HG02678 (cell line): Measurements from ENCODE around the gene GALNT6.
"Not testable (repeated sequence)": the region's sequence is repeated elsewhere in the genome, so short reads cannot be mapped to it uniquely, and the experiment has no call there.

Experiments used
- ATAC-seq: cut with Tn5 transposase; IDR thresholded peaks from one replicate; pipeline ENCODE4 v1.9.1; 2021; ENCODE audit warnings: mild to moderate bottlenecking, moderate library complexity; ENCODE audit not compliant: unreplicated experiment

Gene GALNT6

GRCh38 chr12:51358496-51358895, 32.7 kb downstream of the GALNT6 start:
- no peak for ATAC-seq

- no peak for ATAC-seq
Observed at GRCh38 chr12:51357374-51358047, 33.7 kb downstream of the GALNT6 start.

DNA sequence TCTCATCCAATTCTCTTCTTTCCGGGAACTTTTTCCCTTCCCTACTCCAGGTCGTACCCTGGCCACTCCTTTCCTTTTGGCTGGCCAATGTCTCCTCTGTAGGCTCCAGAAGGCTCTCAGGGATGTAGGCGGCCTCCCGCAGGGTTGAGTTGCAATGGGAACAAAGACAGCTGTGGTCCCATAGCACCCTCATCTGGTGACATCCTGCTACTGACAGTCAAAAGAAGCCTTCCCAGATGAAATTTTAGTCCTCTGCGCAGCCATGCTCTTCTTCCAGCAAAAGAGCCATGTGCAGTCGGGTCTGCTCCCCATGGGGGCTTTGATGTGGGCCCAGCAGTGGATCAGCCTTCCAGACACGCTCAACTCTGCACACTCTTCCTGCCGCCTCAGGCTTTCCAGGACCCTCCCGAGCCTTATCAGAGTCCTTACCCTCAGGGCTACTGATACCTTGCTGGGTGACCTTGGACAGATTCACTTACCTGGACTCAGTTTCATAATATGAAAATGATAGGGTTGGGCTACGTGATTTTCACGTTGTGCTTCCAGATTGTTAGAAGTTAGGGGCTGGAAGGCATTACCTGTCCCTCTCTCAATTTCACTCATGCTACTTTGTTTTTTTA, 39.2 kb downstream of the GALNT6 start:
- no peak for ATAC-seq

GRCh38 chr12:51349026-51349425, 42.2 kb downstream of the GALNT6 start:
- no peak for ATAC-seq

DNA sequence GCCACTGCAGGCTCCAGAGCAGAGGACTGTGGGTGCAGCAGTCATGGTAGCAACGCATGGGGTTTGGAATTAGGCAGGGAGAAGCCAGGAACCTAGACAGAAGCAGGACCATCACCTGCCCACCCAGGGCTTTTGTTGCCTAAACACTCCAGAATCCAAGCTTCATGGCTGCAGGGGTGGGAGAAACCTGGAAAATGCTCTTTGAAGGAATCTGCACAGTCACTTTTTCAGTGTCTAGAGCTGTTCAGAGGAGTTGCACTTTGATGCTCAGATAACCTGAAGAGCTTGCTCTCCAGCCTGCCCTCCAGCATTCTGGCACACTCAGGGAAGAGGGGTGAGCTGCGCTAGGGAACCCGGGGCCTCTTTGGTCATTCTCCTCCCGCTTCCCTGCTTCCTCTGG, 43.1 kb downstream of the GALNT6 start:
- ATAC-seq, result no peak

GRCh38 chr12:51346581-51346980, 44.6 kb downstream of the GALNT6 start, which contains the start of gene CELA1:
Gene CELA1 (minus strand): TSS chr12:51346679. CDS start chr12:51346638, 41 bp downstream.
- ATAC-seq, result no peak

GRCh38 chr12:51345681-51346080, 45.5 kb downstream of the GALNT6 start:
- ATAC-seq, result no peak

DNA sequence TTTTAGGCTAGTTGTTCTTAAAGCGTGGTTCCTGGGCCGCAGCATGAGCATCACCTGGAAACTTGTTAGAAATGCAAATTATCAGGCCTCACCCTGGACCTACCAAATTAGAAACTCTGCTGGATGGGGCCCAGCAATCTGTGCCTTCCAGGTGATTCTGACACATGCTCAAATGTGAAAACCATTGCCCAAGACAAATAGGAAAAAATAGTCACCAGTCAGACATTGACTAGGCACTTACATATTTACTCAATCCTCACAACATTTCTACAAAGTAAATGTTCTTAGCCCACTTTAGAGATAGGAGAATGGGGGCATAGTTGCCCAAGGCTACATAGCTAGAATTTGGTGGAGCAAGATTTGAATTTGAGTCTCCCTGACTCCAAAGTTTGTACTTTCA, 48.0 kb downstream of the GALNT6 start:
- no peak for ATAC-seq

- no peak for ATAC-seq
Observed at GRCh38 chr12:51342416-51342815, 48.8 kb downstream of the GALNT6 start.

- ATAC-seq, result no peak
Observed at GRCh38 chr12:51341251-51342007, 49.8 kb downstream of the GALNT6 start.

GRCh38 chr12:51339750-51340149, 51.5 kb downstream of the GALNT6 start:
- ATAC-seq, result no peak

GRCh38 chr12:51337336-51337735, 53.9 kb downstream of the GALNT6 start:
- ATAC-seq, result not testable (repeated sequence)

DNA sequence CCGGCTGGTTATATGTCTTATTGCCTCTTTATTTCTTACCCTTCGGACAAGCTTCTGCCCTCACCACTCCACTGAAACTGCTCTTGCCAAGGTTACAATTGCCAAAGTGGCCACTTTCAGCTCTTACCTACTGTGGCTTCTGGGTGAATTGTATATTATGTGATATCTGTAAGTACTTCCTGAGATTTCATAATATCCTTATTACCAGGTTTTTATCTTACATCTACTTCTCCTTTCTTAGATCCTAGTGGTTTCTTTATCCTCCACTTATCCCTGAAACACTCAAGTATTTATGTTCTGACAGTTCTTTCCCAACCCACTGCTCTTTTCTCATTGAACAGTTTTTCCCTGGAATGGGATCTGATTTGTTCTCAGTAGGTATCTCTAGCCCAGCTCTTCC, 55.3 kb downstream of the GALNT6 start:
- ATAC-seq, result no peak

DNA sequence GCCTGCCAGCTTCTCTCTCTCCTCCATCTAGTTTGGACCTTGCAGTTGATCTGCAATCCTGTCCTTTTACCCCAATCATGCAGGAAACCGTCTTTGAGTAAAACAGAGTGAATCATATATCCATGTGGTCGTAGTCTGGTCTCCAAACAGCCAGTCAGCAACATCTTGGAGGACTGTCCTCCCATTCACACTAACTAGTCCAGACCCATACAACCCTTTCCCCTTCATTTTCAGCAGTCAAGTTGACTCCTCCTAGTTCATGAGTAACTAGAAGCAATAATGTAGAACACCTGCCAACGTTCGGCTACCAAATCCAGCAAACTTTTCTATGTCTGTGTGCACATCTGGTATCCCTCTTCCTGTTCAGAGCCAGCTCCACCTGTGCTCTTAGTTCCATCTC, 56.4 kb downstream of the GALNT6 start:
- no peak for ATAC-seq

GRCh38 chr12:51333536-51333935, 57.7 kb downstream of the GALNT6 start:
- no peak for ATAC-seq

DNA sequence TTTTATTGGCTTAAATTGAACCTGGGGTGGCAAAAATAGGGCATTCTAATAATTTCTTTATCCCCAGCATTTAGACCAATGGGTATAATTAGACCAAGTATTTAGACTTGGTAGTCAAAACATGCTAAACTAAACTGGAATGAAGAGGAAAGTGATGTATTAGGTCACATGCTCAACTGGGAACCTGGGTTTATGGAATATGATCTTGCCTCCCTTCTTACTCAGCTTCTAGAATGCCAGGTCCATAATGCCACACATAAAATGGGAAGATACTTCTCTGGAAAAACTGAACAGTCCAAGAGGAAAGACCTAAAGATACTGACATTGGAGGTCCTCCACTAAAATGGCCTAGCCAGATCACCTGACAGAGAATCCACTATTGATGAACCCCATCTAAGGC, 61.0 kb downstream of the GALNT6 start:
- ATAC-seq, result no peak

DNA sequence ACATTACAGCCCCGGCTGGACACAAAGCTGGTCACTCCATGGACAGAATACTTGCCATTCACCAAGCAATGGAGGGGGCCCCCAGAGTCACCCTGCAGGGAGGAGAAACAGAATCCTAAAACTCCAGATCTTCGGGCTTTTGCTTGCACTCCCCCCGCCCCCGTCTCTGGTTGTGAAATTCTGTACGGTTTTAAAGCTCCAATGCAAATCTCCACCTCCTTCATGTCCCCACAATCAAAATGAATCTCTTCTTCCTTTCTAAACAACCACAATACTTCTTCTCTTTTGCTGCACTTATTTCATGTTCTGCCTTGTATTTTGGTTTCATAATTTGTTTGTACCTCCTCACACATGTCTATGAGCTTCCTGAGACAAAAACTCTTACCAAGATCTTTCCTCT, 61.5 kb downstream of the GALNT6 start:
- ATAC-seq, result no peak

GRCh38 chr12:51328587-51328986, 62.6 kb downstream of the GALNT6 start:
- no peak for ATAC-seq

DNA sequence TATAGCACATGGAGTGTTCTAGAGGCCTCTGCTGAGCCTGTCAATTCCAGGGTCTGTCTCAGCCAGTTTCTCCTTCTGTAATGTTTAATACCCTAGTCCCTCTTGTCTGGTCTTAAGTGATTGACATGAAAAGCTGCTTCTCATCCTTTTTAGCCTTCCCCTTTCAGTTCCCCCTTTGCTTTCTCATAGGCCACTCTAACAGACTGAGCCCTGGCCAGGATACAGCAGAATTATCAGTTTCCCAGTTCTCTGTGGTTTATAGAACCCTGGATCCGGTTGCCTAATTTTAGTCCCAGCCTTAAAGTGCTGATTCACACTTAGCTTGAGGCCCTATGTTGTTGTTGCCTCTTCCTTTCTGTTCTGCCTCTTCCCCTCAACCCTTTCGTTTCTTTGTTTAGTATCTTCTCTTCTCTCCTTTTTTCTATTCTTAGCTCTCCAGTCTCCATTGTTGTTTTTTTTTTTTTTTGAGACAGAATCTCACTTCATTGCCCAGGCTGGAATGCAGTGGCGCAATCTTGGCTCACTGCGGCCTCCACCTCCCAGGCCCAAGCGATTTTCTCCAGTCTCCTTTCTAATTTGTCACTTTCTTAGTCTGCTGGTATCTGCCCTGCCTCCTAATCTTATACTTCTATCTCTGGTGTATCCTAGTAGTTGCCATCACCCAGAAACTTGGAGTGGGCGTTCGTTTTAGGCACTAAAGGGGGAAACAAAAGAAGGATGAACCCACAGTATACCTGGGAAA, 64.3 kb downstream of the GALNT6 start:
- ATAC-seq, result peak; percentile 37

DNA sequence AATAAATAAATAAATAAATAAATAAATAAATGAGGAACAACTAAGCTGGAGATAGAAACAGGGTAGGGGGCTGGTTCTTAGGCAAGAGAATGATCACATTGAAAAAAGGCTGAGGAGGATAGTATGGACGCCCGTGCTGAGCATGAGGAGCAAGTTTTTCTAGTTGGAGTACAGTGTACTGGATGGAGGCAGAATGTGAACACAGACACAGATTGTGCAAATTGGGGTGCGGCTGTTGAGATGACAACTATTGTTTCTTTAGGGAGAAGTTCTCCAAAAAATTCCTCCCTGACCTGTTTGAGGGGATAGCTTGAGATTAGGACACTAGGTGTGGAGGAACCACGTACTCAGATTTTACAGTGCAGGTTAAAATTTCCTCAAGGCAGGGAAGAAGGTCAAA, 66.3 kb downstream of the GALNT6 start:
- ATAC-seq, result no peak
